ENCODE measurements around the gene NR4A1.

Gene NR4A1

GRCh38 chr12:52059582-52060497 is 8.6 kb downstream of the NR4A1 start:
- TF ChIP-seq CTCF (IDR thresholded peaks at IDR 0.05; ENCODE audit: low read depth, low read length): no peak
- DNase-seq (ENCODE audit: low read depth, low spot score): peak; percentile 68
- in situ Hi-C loops (cut with HindIII; ENCODE audit: low sequenced_read_pairs): no loop called here
- H3K4me3 ChIP-seq (ENCODE audit: low read depth, low read length): no peak overlapping the region

GRCh38 chr12:52060498-52061177 is 9.4 kb downstream of the NR4A1 start:
- TF ChIP-seq CTCF (IDR thresholded peaks at IDR 0.05; ENCODE audit: low read depth, low read length): no peak
- in situ Hi-C loops (cut with HindIII; ENCODE audit: low sequenced_read_pairs): no loop called here
- no peak for DNase-seq (ENCODE audit: low read depth, low spot score)
- no peak overlapping the region for H3K4me3 ChIP-seq (ENCODE audit: low read depth, low read length)

- no peak for TF ChIP-seq CTCF (IDR thresholded peaks at IDR 0.05; ENCODE audit: low read depth, low read length)
- in situ Hi-C loops (cut with HindIII; ENCODE audit: low sequenced_read_pairs): no loop called here
- no peak for DNase-seq (ENCODE audit: low read depth, low spot score)
- H3K4me3 ChIP-seq (ENCODE audit: low read depth, low read length): no peak overlapping the region
Measured at GRCh38 chr12:52061470-52062166, 10.4 kb downstream of the NR4A1 start.

GRCh38 chr12:52062167-52063081 is 11.2 kb downstream of the NR4A1 start:
- no peak for DNase-seq (ENCODE audit: low read depth, low spot score)
- in situ Hi-C loops (cut with HindIII; ENCODE audit: low sequenced_read_pairs): no loop called here
- no peak overlapping the region for H3K4me3 ChIP-seq (ENCODE audit: low read depth, low read length)
- TF ChIP-seq CTCF (IDR thresholded peaks at IDR 0.05; ENCODE audit: low read depth, low read length): no peak

- in situ Hi-C loops (cut with HindIII; ENCODE audit: low sequenced_read_pairs): no loop called here
- H3K4me3 ChIP-seq (ENCODE audit: low read depth, low read length): no peak overlapping the region
- no peak for TF ChIP-seq CTCF (IDR thresholded peaks at IDR 0.05; ENCODE audit: low read depth, low read length)
- DNase-seq (ENCODE audit: low read depth, low spot score): no peak
Measured at GRCh38 chr12:52063082-52063924, 12.1 kb downstream of the NR4A1 start.

Data from astrocyte of the spinal cord (primary cell).